ENCODE measurements around the gene SHISA9.

Gene SHISA9

DNA sequence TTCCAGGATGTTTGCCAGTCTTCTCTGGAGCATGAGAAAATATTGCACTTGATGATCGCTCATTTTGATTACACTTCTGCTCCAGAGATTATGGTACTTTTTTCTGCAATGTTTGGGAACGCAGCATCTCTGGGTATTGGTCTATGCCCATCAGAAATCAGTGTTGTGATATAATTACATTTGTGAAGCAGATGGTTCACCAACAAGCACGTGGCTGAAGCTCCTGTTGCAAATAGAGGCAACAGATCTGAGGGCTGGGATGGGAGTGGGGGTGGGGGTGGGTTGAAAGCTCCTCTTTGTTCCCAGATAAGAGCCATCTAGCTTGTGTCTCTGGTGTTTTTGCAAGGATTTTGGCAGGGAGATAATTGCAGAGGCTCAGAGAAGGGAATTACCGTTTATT lies 252.3 kb downstream of the SHISA9 start:
- no peak for TF ChIP-seq ZFX (IDR thresholded peaks at IDR 0.05; ENCODE audit: borderline replicate concordance)
- TF ChIP-seq, protein P1, sequence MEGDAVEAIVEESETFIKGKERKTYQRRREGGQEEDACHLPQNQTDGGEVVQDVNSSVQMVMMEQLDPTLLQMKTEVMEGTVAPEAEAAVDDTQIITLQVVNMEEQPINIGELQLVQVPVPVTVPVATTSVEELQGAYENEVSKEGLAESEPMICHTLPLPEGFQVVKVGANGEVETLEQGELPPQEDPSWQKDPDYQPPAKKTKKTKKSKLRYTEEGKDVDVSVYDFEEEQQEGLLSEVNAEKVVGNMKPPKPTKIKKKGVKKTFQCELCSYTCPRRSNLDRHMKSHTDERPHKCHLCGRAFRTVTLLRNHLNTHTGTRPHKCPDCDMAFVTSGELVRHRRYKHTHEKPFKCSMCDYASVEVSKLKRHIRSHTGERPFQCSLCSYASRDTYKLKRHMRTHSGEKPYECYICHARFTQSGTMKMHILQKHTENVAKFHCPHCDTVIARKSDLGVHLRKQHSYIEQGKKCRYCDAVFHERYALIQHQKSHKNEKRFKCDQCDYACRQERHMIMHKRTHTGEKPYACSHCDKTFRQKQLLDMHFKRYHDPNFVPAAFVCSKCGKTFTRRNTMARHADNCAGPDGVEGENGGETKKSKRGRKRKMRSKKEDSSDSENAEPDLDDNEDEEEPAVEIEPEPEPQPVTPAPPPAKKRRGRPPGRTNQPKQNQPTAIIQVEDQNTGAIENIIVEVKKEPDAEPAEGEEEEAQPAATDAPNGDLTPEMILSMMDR (IDR thresholded peaks at IDR 0.05): no peak
- H3K27ac ChIP-seq: no peak overlapping the region

DNA sequence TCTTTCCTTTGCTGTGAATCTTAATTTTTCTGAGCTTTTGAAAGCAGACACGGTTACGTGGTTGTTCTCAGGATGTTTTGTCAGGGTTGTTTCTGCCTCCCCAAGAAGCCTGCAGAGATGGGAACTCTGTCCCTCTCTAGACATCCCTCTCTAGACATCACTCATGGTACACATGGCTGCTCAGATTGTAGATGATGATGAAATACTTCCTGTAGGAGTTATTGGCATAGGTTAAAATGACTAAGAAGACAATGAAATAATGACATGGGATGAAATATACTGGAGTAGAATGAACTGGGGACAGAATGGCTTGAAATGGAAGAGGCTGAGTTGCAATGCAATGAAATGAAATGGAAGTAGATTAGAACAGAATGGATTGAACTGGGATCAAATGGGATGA lies 253.4 kb downstream of the SHISA9 start:
- TF ChIP-seq ZFX (IDR thresholded peaks at IDR 0.05; ENCODE audit: borderline replicate concordance): no peak
- TF ChIP-seq, protein P1 (IDR thresholded peaks at IDR 0.05): no peak
- H3K27ac ChIP-seq: no peak overlapping the region

DNA sequence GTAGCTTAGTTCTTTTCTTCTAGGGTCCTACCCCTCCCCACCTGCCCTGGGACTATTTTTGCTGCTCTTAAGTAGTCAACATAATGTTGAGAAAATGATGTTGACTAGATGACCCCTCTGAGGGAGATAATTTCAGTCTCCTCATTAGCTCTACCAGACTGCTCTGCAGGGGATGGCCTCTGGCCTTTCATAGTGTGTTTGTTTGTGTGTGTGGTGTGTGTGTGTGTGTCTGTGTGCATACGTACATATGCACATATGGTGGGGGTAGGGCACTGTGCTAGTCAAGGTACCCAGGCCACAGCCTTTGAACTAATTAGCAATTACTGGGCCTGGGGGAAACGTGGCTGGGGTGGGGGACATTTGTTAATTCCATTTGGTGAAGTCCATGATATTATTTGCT lies 254.0 kb downstream of the SHISA9 start:
- no peak overlapping the region for H3K27ac ChIP-seq
- TF ChIP-seq, protein P1 (IDR thresholded peaks at IDR 0.05): no peak
- no peak for TF ChIP-seq ZFX (IDR thresholded peaks at IDR 0.05; ENCODE audit: borderline replicate concordance)

DNA sequence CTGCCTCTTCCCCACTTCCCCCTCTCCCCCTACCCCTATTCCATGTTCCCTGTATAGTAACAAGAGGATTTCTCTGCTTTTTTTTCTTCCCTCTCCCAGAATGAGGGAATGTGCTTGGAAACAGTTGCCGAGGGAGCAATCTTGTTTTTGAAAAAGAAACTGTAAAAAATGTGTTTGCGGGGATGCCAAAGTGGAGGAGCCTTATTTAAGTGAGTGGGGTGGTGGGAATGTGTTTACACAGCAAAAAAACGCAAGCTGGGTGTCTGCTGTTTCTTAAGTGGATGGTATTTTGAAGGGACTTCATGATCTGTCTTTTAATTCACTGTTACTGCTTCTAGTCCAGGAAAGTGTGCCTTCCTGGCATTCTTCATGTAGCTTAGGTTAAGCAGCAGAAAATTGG lies 254.4 kb downstream of the SHISA9 start:
- TF ChIP-seq ZFX (IDR thresholded peaks at IDR 0.05; ENCODE audit: borderline replicate concordance): no peak
- TF ChIP-seq, protein P1 (IDR thresholded peaks at IDR 0.05): no peak
- no peak overlapping the region for H3K27ac ChIP-seq

DNA sequence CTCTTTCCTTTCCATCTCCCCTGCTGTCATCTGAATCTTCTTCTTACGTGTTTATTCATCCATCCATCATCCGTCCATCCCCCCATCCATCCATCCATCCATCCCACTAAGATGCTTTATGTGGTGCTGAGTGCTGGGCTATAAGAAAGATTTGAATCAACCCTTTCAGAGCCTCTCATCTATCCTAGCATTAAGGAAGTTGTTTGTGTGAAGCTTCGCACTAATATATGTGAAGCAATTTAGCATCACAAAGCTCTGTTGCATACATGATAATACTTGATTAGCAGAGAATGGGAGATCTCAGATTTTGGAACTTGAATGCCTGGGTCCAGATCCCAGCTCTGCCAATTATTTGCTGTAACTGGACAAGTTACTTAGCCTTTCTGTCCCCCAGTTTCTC lies 255.7 kb downstream of the SHISA9 start:
- H3K27ac ChIP-seq: no peak overlapping the region

DNA sequence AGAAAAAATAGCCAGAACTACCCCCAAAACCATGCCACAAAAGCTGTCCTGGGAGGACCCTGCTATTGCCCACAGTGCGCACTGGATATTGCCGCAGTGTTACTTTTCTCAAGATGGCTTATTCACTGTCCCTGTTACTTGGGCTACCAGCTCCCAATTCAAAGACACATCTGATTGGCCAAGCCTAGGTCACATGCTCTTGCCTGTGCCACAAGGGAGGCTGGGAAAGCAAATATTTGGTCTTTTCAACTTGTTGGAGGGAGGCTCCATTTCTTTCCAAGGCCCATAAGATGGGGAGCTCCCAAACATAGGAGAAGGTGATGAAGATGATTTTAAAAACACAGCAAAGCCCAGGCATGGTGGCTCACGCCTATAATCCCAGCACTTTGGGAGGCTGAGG lies 257.0 kb downstream of the SHISA9 start:
- no peak overlapping the region for H3K27ac ChIP-seq
- TF ChIP-seq, protein P1 (IDR thresholded peaks at IDR 0.05): no peak

More for the DNA sequence above, 255.7 kb downstream of the SHISA9 start:
- TF ChIP-seq, protein P1 (IDR thresholded peaks at IDR 0.05): no peak
- TF ChIP-seq ZFX (IDR thresholded peaks at IDR 0.05; ENCODE audit: borderline replicate concordance): no peak

DNA sequence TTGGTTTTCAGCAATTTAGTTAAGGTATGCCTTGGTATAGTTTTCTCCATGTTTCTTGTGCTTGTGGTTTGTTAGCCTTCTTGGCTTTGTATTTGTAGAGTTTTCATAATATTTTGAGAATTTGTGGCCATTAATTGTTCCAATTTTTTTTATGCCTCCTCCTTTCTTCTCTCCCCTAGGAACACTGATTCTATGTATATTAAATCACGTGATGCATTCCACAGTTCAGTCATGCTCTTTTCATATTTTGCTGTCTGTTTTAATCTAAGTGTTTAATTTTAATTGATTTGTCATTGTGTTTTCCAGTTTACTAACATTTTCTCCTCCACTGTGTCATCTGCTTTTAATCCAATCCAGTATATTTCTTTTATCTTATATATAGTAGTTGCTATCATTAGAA lies 263.6 kb downstream of the SHISA9 start:
- TF ChIP-seq ZFX (IDR thresholded peaks at IDR 0.05; ENCODE audit: borderline replicate concordance): no peak
- TF ChIP-seq, protein P1 (IDR thresholded peaks at IDR 0.05): no peak

More for the DNA sequence above, 263.6 kb downstream of the SHISA9 start:
- no peak overlapping the region for H3K27ac ChIP-seq

Measured in 22Rv1 (cell line).